GM12891 (cell line): ENCODE results near the gene NUP210.

Experiments used
- PAX5 ChIP-seq: IDR thresholded peaks from 2 replicates; pipeline ENCODE4 v1.6.1; 2011; ENCODE audit warnings: low read length, moderate library complexity, mild to moderate bottlenecking; ENCODE audit not compliant: insufficient read depth, severe bottlenecking
- POLR2A ChIP-seq: IDR thresholded peaks from 2 replicates; pipeline ENCODE4 v1.6.1; 2011; ENCODE audit warnings: low read depth, low read length, control low read depth
- POLR2AphosphoS5 ChIP-seq: IDR thresholded peaks from 2 replicates; pipeline ENCODE4 v1.6.1; 2011; ENCODE audit warnings: low read depth, low read length, control low read depth
- POU2F2 ChIP-seq: IDR thresholded peaks from 2 replicates; pipeline ENCODE4 v1.6.1; 2011; ENCODE audit warnings: low read depth, mild to moderate bottlenecking, control low read depth, low read length, moderate library complexity
- SPI1 ChIP-seq: IDR thresholded peaks from 2 replicates; pipeline ENCODE4 v1.6.1; 2011; ENCODE audit warnings: low read depth, low read length, control low read depth
- TAF1 ChIP-seq: IDR thresholded peaks from 2 replicates; pipeline ENCODE4 v1.6.1; 2011; ENCODE audit warnings: low read depth, low read length, control low read depth

GRCh38 chr3:13290941-13291340 lies 129.2 kb downstream of the NUP210 start:
- TF ChIP-seq POLR2A: no peak
- no peak for TF ChIP-seq SPI1
- no peak for TF ChIP-seq TAF1
- TF ChIP-seq POLR2AphosphoS5: no peak
- TF ChIP-seq PAX5: no peak
- TF ChIP-seq POU2F2: no peak
